ENCODE measurements around the gene RABL3. TPM values are rescaled to one million over a fixed set of nuclear protein-coding genes. Genes with fewer than 3 reads are reported as not detected.
"Not testable (repeated sequence)": the region's sequence is repeated elsewhere in the genome, so short reads cannot be mapped to it uniquely, and the experiment has no call there.

The RABL3 gene
- total RNA-seq, 1 donor from 2014 or later = 23.4 TPM

- DNase-seq (ENCODE audit: low spot score) = no peak
Measured at GRCh38 chr3:120646771-120647432, 95.4 kb downstream of the RABL3 start.

- DNase-seq (ENCODE audit: low spot score) = no peak
Measured at GRCh38 chr3:120645083-120645845, 97.1 kb downstream of the RABL3 start.

- no peak for DNase-seq (ENCODE audit: low spot score)
Measured at GRCh38 chr3:120642368-120642948, 99.9 kb downstream of the RABL3 start.

- DNase-seq (ENCODE audit: low spot score) = no peak
Measured at GRCh38 chr3:120641696-120642246, 100.5 kb downstream of the RABL3 start.

- DNase-seq (ENCODE audit: low spot score) = no peak
Measured at GRCh38 chr3:120640231-120640630, 102.1 kb downstream of the RABL3 start.

- DNase-seq (ENCODE audit: low spot score) = not testable (repeated sequence)
Measured at GRCh38 chr3:120638820-120639219, 103.5 kb downstream of the RABL3 start.

- no peak for DNase-seq (ENCODE audit: low spot score)
Measured at GRCh38 chr3:120637851-120638559, 104.3 kb downstream of the RABL3 start.

GRCh38 chr3:120636795-120637401 is 105.4 kb downstream of the RABL3 start:
- DNase-seq (ENCODE audit: low spot score) = no peak

Other genes starting within 250 kb of the RABL3 start
- 125 TPM for gene NDUFB4, start 146.2 kb downstream of the RABL3 start, total RNA-seq
- 211 TPM for gene HGD, start 60.3 kb downstream of the RABL3 start, total RNA-seq
- gene GTF2E1, start 228 bp upstream of the RABL3 start, total RNA-seq = 12.5 TPM
- gene STXBP5L, start 165.7 kb upstream of the RABL3 start, total RNA-seq = 0.35 TPM